GM19193 (cell line): ENCODE data around the gene PRM2.

Experiments used
- POLR2A ChIP-seq: IDR thresholded peaks from 4 replicates; pipeline ENCODE4 v1.6.1; 2011; ENCODE audit not compliant: insufficient read depth, insufficient read length; ENCODE audit errors: extremely low read depth

The PRM2 gene

DNA sequence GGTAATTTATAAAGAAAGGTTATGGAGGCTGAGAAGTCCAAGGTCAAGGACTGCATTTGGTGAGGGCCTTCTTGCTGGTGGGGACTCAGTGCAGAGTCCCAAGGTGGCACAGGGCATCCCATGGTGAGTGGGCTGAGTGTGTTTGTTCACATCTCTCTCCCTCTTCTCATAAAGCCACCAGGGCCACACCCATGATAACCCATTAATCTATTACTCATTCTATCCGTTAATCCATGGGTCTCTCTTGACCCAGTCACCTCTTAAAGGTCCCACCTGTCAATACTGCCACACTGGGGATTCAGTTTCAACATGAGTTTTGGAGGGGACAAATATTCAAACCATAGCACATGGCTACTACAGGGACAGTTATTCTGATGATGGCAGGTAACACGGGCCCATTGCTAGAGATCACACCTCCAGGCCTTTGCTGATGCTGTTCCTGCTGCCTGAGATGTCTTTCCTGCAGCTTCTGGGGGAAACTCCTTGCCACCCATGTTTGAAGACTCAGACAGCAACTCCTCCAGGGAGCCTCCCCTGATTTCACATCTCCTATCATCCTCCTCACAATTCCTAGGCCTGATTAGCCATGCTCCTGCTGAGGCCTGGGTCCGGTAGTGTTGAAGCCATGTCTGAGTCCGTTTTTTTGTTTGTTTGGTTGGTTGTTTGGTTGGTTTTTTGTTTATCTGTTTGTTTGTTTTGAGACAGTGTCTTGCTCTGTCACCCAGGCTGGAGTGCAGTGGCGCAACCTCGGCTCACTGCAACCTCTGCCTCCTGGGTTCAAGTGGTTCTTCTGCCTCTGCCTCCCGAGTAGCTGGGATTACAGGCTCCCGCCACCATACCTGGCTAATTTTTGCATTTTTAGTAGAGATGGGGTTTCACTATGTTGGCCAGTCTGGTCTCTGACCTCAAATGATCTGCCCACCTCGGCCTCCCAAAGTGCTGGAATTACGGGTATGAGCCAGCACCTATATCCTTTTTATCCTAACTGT, 36.3 kb downstream of the PRM2 start:
- TF ChIP-seq POLR2A = no peak

DNA sequence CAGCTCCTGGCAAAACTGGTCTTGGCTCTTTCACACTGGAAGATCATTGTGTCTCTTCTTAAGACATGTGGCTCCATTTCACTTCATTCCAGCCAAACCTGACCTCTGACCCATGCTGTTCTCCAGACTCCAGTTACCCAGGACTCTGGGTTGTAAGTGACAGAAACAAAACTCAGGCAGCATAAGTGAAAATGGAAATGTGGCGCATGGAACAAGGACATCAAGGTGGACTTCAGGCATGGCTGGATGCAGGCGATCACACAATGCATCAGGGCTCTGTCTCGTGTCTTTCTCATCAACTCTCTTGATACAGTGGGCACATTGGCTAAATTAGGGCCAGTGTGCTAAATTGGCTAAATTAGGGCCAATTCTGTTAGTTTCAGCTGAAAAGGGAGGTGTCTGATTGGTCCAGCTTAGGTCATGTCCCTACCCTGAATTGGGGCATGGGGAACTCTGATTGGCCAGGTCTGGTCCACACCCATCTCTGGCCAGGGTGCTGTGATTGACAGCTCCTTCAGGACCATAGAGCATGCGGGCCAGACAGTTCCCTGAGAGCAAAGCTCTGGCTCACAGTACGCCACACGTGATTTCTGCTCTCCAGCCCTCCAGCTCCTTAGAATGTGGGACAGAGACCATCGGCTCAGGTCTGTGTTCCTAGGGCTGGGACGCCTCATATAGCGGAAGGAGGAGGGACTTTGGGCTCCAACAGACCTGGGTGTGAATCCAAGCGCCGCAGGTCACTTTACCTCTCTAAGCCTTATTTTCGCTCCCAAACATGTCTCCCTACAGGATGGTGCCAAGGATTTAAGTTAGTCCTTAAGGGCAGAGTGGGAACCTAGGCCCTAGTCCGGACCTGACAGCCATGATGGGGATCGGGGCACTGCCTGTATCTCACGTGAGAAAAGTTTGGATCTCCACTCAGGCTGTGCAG, 37.7 kb downstream of the PRM2 start:
- no peak for TF ChIP-seq POLR2A

- no peak for TF ChIP-seq POLR2A
These were observed 39.6 kb downstream of the PRM2 start for GRCh38 chr16:11236461-11237254.

DNA sequence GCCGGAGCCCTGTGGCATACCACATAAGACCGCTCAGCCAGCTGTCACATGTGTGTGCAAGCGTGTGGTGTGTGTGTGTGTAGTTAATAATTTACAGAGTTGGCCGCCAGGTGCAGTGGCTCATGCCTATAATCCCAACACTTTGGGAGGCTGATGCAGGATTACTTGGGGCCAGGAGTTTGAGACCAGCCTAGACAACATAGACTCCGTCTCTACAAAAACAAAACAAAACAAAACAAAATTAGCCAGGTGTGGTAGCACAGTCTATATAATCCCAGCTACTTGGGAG, 40.6 kb downstream of the PRM2 start:
- no peak for TF ChIP-seq POLR2A

GRCh38 chr16:11234884-11235702, 41.2 kb downstream of the PRM2 start:
- no peak for TF ChIP-seq POLR2A

DNA sequence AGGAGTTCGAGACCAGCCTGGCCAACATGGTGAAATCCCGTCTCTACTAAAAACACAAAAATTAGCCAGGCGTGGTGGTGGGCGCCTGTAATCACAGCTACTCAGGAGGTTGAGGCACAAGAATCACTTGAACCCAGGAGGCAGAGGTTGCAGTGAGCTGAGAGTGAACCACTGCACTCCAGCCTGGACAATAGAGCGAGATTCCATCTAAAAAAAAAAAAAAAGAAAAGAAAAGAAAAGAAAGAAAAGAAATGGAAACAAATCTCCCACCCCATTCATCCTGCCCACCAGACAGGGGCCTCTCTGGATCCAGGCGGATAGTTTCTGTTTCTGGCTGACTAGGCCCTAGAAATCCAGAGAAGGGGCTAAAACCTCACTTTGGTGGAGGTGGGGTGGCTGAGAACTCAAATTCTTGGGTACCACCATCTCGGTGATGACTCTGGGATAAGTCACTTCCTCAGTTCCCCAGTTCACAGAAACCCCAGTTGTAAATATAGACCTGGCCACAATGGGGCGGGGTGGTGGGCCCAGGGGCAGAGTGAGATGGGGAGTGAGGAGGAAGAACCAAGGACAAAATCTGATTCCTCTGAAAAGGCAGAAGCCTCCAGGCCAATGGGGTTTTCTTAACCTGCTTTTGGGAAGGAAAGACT, 42.4 kb downstream of the PRM2 start:
- no peak for TF ChIP-seq POLR2A

- peak; percentile 51 for TF ChIP-seq POLR2A
These were observed 43.2 kb downstream of the PRM2 start for GRCh38 chr16:11232852-11233726.

DNA sequence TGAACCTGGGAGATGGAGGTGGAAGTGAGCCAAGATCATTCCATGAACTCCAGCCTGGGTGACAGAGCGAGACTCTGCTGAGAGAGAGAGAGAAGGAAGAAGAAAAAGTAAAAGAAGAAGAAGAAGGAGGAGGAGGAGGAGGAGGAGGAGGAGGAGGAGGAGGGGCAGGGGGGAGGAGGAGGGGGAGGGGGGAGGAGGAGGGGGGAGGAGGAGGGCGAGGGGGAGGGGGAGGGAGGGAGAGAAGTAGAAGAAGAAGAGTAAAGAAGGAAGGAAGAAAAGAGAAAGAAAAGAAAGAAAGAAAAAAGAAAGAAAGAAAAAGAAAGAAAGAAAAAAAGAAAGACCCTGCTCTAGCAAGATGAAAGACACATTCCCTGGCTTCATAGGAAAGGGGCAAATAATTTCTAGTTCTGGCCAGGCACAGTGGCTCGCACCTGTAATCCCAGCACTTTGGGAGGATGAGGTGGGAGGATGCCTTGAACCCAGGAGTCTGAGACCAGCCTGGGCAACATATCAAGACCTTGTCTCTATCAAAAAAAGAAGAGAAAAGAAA, 43.9 kb downstream of the PRM2 start:
- no peak for TF ChIP-seq POLR2A

DNA sequence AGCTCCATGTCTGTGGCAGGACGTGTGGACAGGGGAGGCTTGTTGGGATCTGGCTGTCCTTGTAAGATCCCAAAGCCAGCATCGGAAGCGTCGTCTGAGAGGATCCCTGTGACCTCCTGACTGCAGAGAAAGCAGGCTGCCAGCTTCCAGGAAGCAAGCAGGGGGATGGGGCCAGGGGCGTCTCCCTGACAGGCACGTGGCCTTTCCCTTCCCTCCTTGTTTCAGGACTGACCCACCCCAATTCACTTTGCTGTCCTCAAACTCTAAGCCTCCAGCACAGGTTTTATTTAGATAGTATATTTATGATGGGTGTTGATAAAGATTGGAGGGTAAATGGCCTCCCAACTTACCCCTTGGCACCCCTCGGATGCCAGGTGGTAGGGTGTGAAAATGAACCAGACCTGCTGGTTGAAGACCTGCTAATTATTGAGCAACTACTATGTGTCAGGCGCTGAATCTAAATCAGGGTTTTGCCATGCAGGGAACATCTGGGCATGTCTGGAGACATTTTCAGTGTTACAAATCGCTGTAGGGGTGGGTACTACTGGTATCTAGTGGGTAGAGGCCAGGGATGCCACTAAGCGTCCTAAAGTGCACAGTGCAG, 44.8 kb downstream of the PRM2 start:
- no peak for TF ChIP-seq POLR2A

- TF ChIP-seq POLR2A = no peak
These were observed 46.4 kb downstream of the PRM2 start for GRCh38 chr16:11229906-11230305.

DNA sequence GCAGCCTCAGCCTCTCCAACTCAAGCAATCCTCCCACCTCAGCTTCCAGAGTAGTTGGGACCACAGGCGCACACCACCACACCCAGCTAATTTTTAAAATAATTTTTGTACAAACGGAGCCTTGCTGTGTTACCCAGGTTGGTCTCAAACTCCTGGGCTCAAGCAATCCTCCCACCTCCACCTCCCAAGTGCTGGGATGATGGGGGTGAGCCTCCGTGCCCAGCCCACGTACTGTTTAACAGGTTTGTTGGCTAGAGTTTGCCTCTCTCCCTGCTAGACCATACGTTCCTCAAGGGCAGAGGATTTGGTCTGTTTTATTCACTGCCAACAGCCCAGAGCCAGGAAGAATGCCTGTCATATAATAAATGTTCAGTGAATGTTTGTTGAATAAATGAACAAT, 46.8 kb downstream of the PRM2 start:
- TF ChIP-seq POLR2A = no peak
